ENCODE data around the gene TCEA2. TPM values are rescaled to one million over a fixed set of nuclear protein-coding genes. Genes with fewer than 3 reads are reported as not detected.

The TCEA2 gene
- polyA plus RNA-seq, 1 experiment: 34.2 TPM

DNA sequence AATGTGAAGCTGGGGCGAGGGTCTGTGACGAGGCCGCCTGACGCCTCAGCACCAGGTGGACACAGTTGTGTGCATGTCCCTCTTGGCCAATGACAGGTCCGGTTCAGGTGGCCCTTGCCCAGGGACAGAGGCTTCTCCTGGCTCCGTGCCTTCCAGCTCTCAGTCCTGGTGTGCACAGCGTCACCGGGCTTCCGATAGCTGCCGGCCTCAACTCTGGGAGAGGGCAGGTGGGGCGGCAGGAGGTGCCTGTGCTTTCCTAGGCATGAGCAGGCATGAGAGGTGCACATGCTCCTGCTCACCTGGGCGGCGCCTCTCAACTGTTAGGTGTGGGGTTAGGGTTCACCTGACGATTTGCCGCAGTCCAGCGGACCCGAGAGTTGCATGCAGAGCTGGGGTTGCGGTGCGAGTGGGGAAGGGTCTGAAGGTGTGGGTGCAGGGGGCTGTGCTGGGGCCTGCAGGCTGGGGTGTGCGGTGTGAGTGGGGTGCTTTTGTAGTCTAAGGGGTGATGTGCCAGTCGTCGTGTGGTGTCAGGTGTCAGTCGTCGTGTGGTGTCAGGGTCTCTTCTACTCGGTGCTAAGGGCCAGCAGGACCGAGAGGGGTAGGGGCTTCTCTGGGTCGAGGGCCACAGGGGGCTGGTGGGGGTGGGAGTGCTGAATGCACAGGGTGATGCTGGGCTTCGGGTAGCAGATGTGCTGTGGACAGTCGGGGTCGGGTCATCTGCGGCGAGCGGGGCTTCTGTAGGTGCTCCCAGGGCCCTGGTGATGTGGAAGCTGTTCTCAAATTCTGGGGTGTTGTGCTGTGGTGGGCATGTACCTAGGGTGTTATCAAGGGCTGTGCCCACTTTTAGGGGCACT is 9.8 kb upstream of the TCEA2 start:
- no peaks in the 10 kb centered on the region for H3K36me3 ChIP-seq (ENCODE audit: control insufficient read depth, insufficient read depth, low read length)
- no peak for DNase-seq (ENCODE audit: low read depth)
- no peak overlapping the region for H3K4me3 ChIP-seq (ENCODE audit: low read depth, low read length)
- ChIA-PET POLR2A (no interaction called here), CTCF (interaction anchor here (2.0 to 8.0 kb wide), 3 partner anchors 9 to 13 kb away, joined by 5 to 76 read pairs (median 7); partner anchors contain the start of gene TCEA2)
- TF ChIP-seq, protein P1, sequence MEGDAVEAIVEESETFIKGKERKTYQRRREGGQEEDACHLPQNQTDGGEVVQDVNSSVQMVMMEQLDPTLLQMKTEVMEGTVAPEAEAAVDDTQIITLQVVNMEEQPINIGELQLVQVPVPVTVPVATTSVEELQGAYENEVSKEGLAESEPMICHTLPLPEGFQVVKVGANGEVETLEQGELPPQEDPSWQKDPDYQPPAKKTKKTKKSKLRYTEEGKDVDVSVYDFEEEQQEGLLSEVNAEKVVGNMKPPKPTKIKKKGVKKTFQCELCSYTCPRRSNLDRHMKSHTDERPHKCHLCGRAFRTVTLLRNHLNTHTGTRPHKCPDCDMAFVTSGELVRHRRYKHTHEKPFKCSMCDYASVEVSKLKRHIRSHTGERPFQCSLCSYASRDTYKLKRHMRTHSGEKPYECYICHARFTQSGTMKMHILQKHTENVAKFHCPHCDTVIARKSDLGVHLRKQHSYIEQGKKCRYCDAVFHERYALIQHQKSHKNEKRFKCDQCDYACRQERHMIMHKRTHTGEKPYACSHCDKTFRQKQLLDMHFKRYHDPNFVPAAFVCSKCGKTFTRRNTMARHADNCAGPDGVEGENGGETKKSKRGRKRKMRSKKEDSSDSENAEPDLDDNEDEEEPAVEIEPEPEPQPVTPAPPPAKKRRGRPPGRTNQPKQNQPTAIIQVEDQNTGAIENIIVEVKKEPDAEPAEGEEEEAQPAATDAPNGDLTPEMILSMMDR (IDR thresholded peaks at IDR 0.05; ENCODE audit: insufficient read depth, low read depth, low read length): no peak
- H3K27me3 ChIP-seq (ENCODE audit: control insufficient read depth, insufficient read depth, low read length): peaks cover 12% of the 10 kb centered on the region; the same call in 1 of the 2 replicates

DNA sequence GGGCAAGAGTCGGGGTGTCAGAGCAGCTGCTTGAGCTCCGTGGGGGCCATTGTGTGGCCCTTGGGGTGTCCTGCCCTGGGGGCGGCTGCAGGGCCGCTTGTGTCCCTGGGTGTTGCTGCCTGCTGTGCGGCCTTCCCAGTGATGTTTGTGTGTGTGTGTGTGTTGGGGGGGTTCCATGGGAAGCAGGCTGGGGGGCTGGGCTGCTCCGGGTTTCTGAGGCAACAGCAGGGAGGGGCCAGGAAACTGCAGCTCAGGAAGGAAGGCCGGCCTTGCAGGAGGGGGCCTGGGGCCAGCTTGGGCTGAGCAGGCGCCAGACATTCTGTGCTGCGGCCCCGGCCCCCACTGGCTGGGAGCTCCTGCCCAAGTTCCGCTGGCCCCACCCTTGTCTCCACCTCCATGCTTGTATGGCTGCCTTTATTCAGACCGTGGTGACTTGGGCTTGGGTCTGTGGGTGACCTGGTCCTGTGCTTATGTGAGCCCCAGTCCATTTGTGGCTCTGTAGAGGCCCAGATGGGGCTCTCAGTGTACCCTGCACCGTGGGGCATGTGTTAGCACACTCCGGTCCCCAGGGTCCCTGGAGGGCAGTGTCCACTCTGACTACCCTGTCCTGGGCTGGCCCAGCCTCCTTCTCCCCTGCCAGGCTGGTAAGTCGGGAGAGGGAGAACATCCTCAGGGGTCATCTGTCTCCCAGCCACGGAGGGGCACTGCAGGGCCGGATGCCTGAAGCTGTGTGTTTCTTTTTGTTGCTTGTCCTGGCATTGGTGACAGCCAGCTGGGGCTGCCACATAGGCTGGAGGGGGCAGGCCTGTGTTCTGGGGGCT is 8.9 kb upstream of the TCEA2 start:
- no peak overlapping the region for H3K4me3 ChIP-seq (ENCODE audit: low read depth, low read length)
- DNase-seq (ENCODE audit: low read depth): no peak
- CTCF ChIA-PET: interaction anchor here (1.0 to 8.0 kb wide), 4 partner anchors 8 to 30 kb away, joined by 3 to 76 read pairs (median 6); partner anchors contain the start of genes LKAAEAR1 and TCEA2

DNA sequence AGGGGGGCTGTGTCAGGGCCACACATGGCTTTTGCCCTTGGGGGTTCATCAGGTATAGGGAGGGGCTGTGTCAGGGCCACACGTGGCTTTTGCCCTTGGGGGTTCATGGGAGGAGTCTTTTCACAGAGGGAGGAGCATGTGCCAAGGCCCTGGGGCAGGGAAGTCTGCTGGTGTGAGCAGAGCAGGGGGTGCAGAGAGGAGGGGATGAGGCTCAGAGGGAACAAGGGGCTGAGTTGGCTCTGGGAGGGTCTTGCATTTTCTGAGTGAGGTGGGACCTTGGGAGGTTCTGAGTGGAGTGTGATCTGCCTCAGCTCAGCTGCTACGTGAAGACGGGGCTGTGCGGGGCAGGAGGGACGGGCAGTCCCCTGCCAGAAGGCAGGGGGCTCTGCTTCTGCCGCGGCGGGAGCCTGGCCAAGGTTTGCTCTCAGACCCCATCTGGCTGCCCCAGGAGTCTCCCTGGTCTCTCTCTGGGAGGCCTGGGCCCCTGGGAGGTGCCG is 7.6 kb upstream of the TCEA2 start:
- H3K27me3 ChIP-seq (ENCODE audit: control insufficient read depth, insufficient read depth, low read length): peaks cover 9% of the 10 kb centered on the region; the same call in 1 of the 2 replicates
- CTCF ChIA-PET: interaction anchor here (8.0 kb wide), 1 partner anchor 15 kb away, joined by 76 read pairs; no protein-coding TSS in a partner anchor
- TF ChIP-seq, protein P1 (IDR thresholded peaks at IDR 0.05; ENCODE audit: insufficient read depth, low read depth, low read length): no peak
- H3K36me3 ChIP-seq (ENCODE audit: control insufficient read depth, insufficient read depth, low read length): no peaks in the 10 kb centered on the region
- DNase-seq (ENCODE audit: low read depth): no peak
- H3K4me3 ChIP-seq (ENCODE audit: low read depth, low read length): no peak overlapping the region
- POLR2A ChIA-PET: no interaction called here

More for the DNA sequence above, 8.9 kb upstream of the TCEA2 start:
- TF ChIP-seq, protein P1 (IDR thresholded peaks at IDR 0.05; ENCODE audit: insufficient read depth, low read depth, low read length): 0 out of 2 replicates have a peak, but pooled peaks have one; percentile 15
- Histone ChIP-seq H3K27me3 (ENCODE audit: control insufficient read depth, insufficient read depth, low read length) (peaks cover 10% of the 10 kb centered on the region; the same call in 1 of the 2 replicates), H3K36me3 (ENCODE audit: control insufficient read depth, insufficient read depth, low read length) (no peaks in the 10 kb centered on the region)
- POLR2A ChIA-PET: no interaction called here

DNA sequence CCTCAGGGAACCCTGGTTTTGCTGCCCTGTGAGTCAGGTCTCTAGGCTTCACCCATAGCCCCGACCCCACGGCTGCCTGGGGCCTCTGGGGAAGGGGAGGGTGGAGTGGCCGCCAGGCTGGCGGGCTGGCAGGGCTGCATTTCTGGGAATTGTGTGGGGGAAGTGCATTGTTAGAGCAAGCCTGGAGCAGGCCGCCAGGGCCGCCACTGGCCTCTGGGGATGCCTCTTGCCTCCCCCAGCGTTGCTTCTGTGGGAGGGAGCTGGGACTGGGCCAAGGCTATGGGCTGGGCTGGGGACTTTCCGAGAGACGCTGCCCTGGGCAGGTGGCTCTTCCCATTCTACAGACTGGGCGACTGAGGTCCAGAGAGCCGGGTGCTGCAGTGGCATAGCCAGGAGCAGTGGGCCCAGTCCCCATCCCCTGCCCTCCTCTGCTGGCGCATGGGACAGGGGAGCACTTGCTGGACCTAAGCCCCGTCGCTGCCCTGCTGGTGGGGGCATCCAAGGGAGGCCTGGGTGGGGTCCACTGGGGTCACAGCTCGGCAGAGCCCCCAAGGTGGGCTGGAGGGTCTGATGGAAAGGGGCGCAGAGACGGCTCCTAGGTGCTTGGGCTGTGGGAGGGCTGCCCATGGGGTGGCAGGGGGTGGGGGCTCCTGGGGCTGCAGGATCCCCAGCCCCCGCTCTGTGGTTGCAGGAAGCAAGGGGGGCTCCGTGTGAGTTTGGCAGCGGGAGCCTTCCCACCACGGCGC is 6.9 kb upstream of the TCEA2 start:
- DNase-seq (ENCODE audit: low read depth): no peak
- H3K36me3 ChIP-seq (ENCODE audit: control insufficient read depth, insufficient read depth, low read length): no peaks in the 10 kb centered on the region
- POLR2A ChIA-PET: no interaction called here
- CTCF ChIA-PET: interaction anchor here (1.4 to 8.0 kb wide), 2 partner anchors 16 to 76 kb away, joined by 20 to 76 read pairs; partner anchors contain the start of genes PRPF6 and SAMD10
- H3K4me3 ChIP-seq (ENCODE audit: low read depth, low read length): no peak overlapping the region
- peaks cover 7% of the 10 kb centered on the region; the same call in 1 of the 2 replicates for H3K27me3 ChIP-seq (ENCODE audit: control insufficient read depth, insufficient read depth, low read length)
- TF ChIP-seq, protein P1 (IDR thresholded peaks at IDR 0.05; ENCODE audit: insufficient read depth, low read depth, low read length): no peak

Data from BJ (cell line).